ELF-1 (cell line): ENCODE data around the gene TSPAN33.
"Not testable (repeated sequence)": the region's sequence is repeated elsewhere in the genome, so short reads cannot be mapped to it uniquely, and the experiment has no call there.

Experiments
- DNase-seq: peaks from one replicate; pipeline ENCODE4 v3.0.0-alpha.2; 2016; ENCODE audit warnings: low read depth, low spot score

TSPAN33 gene

GRCh38 chr7:129170441-129171021 lies 26.0 kb downstream of the TSPAN33 start:
- peak; percentile 56 for DNase-seq

- DNase-seq: not testable (repeated sequence)
These were observed 29.4 kb downstream of the TSPAN33 start for GRCh38 chr7:129173861-129174260.

DNA sequence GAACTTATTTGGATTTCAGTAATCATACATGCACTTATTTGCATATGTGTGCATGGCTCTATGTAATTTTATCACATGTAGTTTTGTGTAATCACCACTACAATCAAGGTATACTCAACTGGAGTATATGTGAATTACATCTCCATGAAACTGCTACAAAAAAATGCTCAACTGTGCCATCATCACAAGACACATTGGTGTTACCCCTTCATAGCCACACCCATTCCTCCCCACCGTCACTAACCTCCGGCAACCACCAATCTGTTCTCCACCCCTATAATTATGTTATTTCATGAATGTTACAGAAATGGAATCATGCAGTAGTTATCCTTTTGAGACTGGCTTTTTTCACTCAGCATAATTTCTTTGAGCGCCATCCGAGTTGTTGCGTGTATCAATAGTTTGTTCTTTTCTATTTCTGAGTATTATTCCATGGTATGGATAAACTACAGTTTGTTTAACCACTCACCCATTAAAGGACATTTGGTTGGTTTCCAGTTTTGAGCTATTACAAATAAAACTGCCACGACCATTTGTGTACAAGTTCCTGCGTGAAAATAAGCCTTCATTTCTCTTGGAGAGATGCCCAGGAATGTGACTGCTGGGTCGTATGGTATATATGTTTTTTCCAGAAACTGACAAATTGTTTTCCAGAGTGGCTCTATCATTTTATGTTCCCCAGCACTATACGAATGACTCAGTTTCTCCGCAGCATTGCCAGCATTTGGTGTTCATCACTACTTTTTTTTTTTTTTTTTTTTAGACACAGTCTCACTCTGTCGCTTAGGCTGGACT lies 32.6 kb downstream of the TSPAN33 start:
- no peak for DNase-seq

DNA sequence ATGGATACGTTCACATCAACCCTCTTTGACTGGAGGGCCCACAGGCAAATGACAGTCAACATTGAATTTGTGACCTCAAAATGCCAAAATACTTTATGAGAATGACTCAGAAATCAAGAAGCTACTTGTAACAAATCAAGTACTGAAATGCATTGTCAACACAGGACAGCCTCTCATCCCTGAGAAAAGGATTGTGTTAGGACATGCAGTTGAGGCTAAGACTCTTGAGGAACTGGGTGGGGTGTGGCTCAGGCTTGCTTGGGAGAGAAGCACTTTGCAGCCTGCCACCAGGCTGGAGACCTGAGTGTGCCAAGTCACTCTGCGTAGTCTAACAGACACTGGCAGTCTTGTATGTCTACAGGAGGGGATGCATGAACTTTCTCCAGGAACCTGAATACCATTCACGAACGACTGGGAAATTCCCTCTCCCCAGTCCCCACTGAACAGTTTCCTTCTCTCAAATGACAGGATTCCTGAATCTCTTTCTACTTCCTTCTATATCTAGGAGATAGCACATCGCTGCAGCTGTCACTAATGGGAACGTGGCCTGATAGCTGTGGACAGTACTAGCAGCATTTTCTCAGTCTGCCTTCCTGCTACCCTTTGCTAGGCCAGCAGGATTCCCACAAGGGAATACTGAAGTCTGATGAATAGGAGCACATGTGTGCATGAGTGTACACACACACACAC lies 40.6 kb downstream of the TSPAN33 start:
- DNase-seq: no peak

GRCh38 chr7:129186749-129187260 lies 42.3 kb downstream of the TSPAN33 start:
- no peak for DNase-seq

GRCh38 chr7:129187681-129188371 lies 43.3 kb downstream of the TSPAN33 start:
- DNase-seq: no peak

DNA sequence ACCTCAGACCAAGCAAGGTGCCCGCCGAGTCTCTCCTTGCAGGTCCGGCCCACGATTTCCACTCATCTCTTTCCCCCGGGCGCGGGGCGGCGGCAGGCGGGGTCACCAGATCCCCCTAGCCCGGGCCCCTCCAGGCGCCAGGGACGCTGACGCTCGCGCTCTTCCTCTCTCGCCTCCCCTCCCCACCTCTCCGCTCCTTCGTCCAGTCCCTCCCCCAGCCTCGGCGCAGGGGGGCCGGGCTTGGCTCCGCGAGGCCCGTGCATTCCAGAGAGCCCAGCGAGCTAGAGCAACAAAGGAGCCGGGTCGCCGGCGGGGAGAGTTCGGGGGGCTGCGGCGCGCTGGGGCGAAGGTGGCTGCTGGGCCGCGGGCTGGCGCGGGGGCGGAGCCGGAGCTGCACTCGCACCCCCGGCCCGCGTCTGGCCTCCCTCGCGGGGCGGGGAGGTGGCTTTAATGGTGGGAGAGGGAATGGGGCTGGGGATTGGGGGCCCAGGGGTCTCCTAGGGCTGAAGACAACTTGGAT lies 43.9 kb downstream of the TSPAN33 start, which contains the start of gene SMO:
Gene SMO (plus strand): TSS at position 262 of the 520 bp plus-strand sequence. CDS start 519 bp downstream, outside the sequence.
- peak; percentile 88 for DNase-seq

DNA sequence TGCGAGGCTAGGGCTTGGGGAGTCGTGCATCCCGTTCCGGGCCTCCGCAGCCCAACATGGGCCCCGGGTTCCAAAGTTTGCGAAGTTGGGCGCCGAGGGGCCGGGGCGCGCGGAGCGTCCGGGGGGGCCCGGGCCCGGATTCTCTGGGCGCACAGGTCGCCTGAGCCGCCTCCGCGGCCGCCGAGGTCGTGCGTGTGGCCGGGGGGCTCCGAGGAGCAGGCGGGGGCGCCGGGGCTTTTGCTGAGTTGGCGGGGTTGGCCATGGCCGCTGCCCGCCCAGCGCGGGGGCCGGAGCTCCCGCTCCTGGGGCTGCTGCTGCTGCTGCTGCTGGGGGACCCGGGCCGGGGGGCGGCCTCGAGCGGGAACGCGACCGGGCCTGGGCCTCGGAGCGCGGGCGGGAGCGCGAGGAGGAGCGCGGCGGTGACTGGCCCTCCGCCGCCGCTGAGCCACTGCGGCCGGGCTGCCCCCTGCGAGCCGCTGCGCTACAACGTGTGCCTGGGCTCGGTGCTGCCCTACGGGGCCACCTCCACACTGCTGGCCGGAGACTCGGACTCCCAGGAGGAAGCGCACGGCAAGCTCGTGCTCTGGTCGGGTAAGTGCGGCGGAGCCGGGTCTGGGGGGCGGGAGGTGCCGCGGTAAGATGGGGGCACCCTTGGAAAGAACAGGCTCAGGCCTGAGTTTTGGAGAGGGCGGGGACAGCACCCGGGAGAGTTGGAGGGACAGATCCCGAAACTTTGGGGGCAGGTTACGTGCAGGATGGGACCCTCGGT lies 44.6 kb downstream of the TSPAN33 start:
- peak; percentile 44 for DNase-seq

GRCh38 chr7:129189661-129190310 lies 45.3 kb downstream of the TSPAN33 start:
- DNase-seq: no peak

DNA sequence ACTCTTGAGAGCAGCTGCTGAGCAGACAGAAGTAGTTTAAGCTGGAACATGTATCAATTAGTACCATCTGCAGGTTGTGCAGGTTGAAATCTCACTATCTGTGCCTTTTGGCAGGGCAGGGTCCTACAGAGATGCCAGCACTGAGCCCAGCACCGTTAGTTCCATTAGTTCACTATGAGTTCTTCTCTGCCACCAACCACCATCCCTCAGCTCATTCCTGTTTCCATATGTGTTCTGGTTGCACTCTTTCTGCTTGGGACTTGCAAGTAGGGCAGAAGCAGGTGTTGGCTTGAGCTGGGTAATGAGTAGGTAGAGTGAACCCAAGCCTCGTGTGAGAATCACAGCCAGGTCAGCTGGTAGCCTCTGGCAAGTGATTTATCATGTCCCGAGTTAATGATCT lies 46.8 kb downstream of the TSPAN33 start:
- DNase-seq: no peak

- no peak for DNase-seq
These were observed 49.4 kb downstream of the TSPAN33 start for GRCh38 chr7:129193892-129194291.

DNA sequence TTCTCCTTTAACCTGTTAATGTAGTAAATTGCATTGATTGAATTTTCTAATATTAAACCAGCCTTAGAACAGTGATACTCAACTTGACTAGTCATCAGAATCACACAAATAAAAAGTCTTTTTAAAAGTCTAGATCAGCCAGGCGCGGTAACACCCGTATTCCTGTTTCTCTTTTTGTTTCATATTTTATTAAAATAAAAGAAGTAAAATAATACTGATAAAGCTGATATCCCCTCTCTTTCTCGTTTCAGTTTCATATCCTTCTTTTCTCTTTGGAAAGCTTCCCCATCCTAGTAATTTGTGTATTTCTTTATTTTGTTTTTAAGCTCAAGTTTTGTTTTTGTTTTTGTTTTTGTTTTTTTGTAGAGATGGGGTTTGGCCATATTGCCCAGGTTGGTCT lies 53.3 kb downstream of the TSPAN33 start:
- no peak for DNase-seq

- no peak for DNase-seq
These were observed 54.9 kb downstream of the TSPAN33 start for GRCh38 chr7:129199406-129199805.

DNA sequence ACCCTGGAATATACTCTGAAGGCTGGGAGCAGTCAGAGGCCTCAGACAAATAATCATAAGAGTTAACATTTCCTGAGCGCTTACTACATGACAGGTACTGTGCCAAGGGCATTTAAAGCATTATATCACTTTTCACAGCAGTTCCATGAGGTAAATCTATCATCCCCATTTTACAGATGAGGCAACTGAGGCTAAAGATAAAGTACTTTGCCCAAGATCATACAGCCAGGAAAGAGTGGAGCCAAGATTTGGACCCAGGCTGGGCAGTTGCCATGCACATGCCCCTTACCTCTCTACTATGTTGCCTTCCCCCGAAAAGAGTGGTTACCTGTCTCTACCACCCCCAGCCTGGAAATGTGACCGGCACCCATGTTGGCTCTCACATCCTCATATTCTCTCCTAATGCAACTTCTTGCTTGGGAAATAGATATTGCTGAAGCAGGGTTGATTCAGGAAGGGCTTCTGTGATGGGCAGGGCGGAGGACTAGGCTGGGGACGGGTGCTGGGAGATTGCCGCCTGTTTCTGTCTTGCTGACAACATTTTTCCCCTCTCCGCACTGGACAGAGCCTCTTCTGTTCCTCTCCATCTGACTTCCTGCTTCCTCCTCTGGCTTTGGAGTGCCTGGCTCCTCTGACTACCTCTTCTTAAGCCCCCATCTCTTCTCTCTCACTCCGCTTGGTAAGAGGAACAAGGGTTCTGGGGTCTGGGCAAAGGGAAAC lies 57.7 kb downstream of the TSPAN33 start:
- DNase-seq: no peak

DNA sequence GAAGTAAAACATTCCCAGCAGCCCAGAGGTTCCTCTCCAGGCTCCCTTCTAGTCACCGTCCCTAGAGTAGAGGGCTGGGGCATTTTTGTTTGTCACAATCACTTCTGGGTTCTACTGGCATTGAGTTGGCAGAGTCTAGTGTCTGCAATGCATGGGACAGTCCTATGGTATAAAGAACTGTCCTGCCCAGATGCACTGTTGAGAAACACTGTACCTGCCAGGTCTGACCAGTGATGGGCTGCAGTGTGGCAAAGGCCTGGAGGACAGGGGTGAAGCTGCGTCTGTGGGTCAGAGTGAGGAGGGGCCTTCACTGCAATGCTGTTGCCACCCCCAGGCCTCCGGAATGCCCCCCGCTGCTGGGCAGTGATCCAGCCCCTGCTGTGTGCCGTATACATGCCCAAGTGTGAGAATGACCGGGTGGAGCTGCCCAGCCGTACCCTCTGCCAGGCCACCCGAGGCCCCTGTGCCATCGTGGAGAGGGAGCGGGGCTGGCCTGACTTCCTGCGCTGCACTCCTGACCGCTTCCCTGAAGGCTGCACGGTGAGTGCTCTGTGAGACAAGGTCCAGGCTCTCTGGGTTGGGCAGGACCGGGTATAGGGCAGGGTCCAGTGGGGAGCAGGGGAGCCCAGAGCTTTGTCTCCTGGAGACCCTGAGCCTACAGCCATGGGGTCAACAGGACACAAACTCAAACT lies 58.7 kb downstream of the TSPAN33 start:
- DNase-seq: no peak

DNA sequence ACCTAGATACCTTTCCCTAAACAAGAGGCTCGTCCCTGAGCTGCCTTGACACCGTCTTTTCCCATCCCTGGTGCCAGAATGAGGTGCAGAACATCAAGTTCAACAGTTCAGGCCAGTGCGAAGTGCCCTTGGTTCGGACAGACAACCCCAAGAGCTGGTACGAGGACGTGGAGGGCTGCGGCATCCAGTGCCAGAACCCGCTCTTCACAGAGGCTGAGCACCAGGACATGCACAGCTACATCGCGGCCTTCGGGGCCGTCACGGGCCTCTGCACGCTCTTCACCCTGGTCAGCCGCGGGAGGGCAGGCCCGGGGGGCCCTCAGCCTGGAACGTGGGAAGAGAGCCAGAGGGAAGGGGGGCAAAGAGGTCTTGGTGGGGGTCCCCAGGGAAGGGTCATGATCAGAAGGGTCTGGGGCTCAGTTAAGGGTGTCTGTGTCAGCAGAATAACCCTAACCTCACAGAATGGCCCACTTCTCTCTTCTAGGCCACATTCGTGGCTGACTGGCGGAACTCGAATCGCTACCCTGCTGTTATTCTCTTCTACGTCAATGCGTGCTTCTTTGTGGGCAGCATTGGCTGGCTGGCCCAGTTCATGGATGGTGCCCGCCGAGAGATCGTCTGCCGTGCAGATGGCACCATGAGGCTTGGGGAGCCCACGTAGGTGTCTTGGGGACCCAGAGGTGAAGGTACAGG lies 60.8 kb downstream of the TSPAN33 start:
- no peak for DNase-seq

GRCh38 chr7:129205987-129206785 lies 61.7 kb downstream of the TSPAN33 start:
- no peak for DNase-seq

DNA sequence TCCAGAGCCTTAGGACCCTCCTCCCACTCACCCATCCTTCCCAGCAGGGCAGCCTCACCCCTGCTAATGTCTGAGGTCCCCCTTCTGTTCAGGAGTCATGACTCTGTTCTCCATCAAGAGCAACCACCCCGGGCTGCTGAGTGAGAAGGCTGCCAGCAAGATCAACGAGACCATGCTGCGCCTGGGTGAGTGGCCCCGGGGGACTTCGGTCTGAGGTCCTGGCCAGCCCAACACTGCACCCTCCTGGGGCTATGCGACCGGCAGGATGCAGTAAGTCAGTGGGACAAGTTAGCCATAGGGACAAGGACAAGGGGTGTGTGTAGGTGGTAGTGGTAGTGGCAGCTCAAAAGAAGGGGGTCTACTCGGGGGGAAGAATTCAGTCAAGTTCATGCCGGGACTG lies 64.2 kb downstream of the TSPAN33 start:
- DNase-seq: no peak
